ENCODE data around the gene RMDN2. TPM values are rescaled to one million over a fixed set of nuclear protein-coding genes. Genes with fewer than 3 reads are reported as not detected.
"Not testable (repeated sequence)": the region's sequence is repeated elsewhere in the genome, so short reads cannot be mapped to it uniquely, and the experiment has no call there.

RMDN2 gene
- total RNA-seq, 2 donors from 2014 or later, result 10.4 to 11.5 TPM

- Histone ChIP-seq H3K4me1 (no peaks in the 10 kb centered on the region), H3K9me3 (no peaks in the 10 kb centered on the region), H3K36me3 (replicated peaks in 1 of 2; ENCODE audit: insufficient read depth in 1 of 2, low read depth in 2 of 2) (no peaks in the 10 kb centered on the region), H3K4me3 (no peak overlapping the region), H3K27ac (no peak overlapping the region), H3K27me3 (no peaks in the 10 kb centered on the region)
- 50 to 68% methylated on average over 7 of the region's 7 CpGs for WGBS, 2 donors
- ATAC-seq (no peak), DNase-seq (no peak)
- intact Hi-C loops (cut with DNase I), result no loop called here
- TF ChIP-seq POLR2A (IDR thresholded peaks at IDR 0.05) (no peak), CTCF (IDR thresholded peaks at IDR 0.05) (no peak)
Measured at GRCh38 chr2:37934591-37935513, 9.8 kb downstream of the RMDN2 start.

- H3K4me3 ChIP-seq; H3K36me3 ChIP-seq (replicated peaks in 1 of 2; ENCODE audit: insufficient read depth in 1 of 2, low read depth in 2 of 2); H3K4me1 ChIP-seq; DNase-seq; H3K27ac ChIP-seq; intact Hi-C loops (cut with DNase I); ATAC-seq; H3K9me3 ChIP-seq; H3K27me3 ChIP-seq: not testable (repeated sequence)
- 45 to 85% methylated on average over 1 of the region's 1 CpG for WGBS, 2 donors
Measured at GRCh38 chr2:37937568-37937967, 12.5 kb downstream of the RMDN2 start.

GRCh38 chr2:37941267-37941666 lies 16.2 kb downstream of the RMDN2 start:
- DNase-seq; intact Hi-C loops (cut with DNase I); H3K9me3 ChIP-seq; H3K4me3 ChIP-seq; H3K27me3 ChIP-seq; H3K36me3 ChIP-seq (replicated peaks in 1 of 2; ENCODE audit: insufficient read depth in 1 of 2, low read depth in 2 of 2); H3K27ac ChIP-seq; H3K4me1 ChIP-seq; ATAC-seq: not testable (repeated sequence)
- WGBS, 2 donors, result 94 to 100% methylated on average over 5 to 6 of the region's 8 CpGs

GRCh38 chr2:37944268-37944667 lies 19.2 kb downstream of the RMDN2 start:
- 96 to 98% methylated on average over 2 of the region's 2 CpGs for WGBS, 2 donors
- no peak overlapping the region for H3K4me3 ChIP-seq
- TF ChIP-seq CTCF (IDR thresholded peaks at IDR 0.05) (no peak), POLR2A (IDR thresholded peaks at IDR 0.05) (no peak)
- H3K27ac ChIP-seq, result no peak overlapping the region
- H3K9me3 ChIP-seq, result no peaks in the 10 kb centered on the region
- no peaks in the 10 kb centered on the region for H3K4me1 ChIP-seq
- ATAC-seq (no peak), DNase-seq (no peak)
- H3K27me3 ChIP-seq, result no peaks in the 10 kb centered on the region
- no peaks in the 10 kb centered on the region for H3K36me3 ChIP-seq (replicated peaks in 1 of 2; ENCODE audit: insufficient read depth in 1 of 2, low read depth in 2 of 2)
- intact Hi-C loops (cut with DNase I), result no loop called here

- DNase-seq (no peak), ATAC-seq (no peak)
- H3K9me3 ChIP-seq, result no peaks in the 10 kb centered on the region
- TF ChIP-seq POLR2A (IDR thresholded peaks at IDR 0.05) (no peak), CTCF (IDR thresholded peaks at IDR 0.05) (no peak)
- no peak overlapping the region for H3K27ac ChIP-seq
- H3K27me3 ChIP-seq, result no peaks in the 10 kb centered on the region
- no peaks in the 10 kb centered on the region for H3K36me3 ChIP-seq (replicated peaks in 1 of 2; ENCODE audit: insufficient read depth in 1 of 2, low read depth in 2 of 2)
- H3K4me3 ChIP-seq, result no peak overlapping the region
- intact Hi-C loops (cut with DNase I), result no loop called here
- H3K4me1 ChIP-seq, result no peaks in the 10 kb centered on the region
- WGBS, 2 donors, result 84 to 94% methylated on average over 1 of the region's 1 CpG
Measured at GRCh38 chr2:37947306-37947705, 22.2 kb downstream of the RMDN2 start.

GRCh38 chr2:37962018-37962739 lies 37.1 kb downstream of the RMDN2 start:
- DNase-seq; H3K4me3 ChIP-seq; ATAC-seq; H3K4me1 ChIP-seq; H3K36me3 ChIP-seq (replicated peaks in 1 of 2; ENCODE audit: insufficient read depth in 1 of 2, low read depth in 2 of 2); H3K9me3 ChIP-seq; H3K27ac ChIP-seq; intact Hi-C loops (cut with DNase I); H3K27me3 ChIP-seq: not testable (repeated sequence)
- WGBS, 2 donors, result 77% methylated on average over 7 of the region's 7 CpGs; no CpG with 5 or more reads in 1 of the 2 donors

GRCh38 chr2:37962740-37963121 lies 37.6 kb downstream of the RMDN2 start:
- H3K36me3 ChIP-seq (replicated peaks in 1 of 2; ENCODE audit: insufficient read depth in 1 of 2, low read depth in 2 of 2); DNase-seq; H3K27ac ChIP-seq; H3K9me3 ChIP-seq; H3K4me1 ChIP-seq; ATAC-seq; H3K4me3 ChIP-seq; H3K27me3 ChIP-seq; intact Hi-C loops (cut with DNase I): not testable (repeated sequence)
- 74 to 87% methylated on average over 9 of the region's 9 CpGs for WGBS, 2 donors

GRCh38 chr2:37963901-37964300 lies 38.8 kb downstream of the RMDN2 start:
- WGBS, 2 donors, result 93 to 98% methylated on average over 15 to 17 of the region's 33 CpGs
- DNase-seq; H3K9me3 ChIP-seq; H3K4me1 ChIP-seq; H3K36me3 ChIP-seq (replicated peaks in 1 of 2; ENCODE audit: insufficient read depth in 1 of 2, low read depth in 2 of 2); H3K4me3 ChIP-seq; intact Hi-C loops (cut with DNase I); H3K27ac ChIP-seq; H3K27me3 ChIP-seq; ATAC-seq: not testable (repeated sequence)

All from body of pancreas (tissue), 4 donors.